WTC11 (cell line): Measurements from ENCODE around the gene EIF3L. TPM values are rescaled to one million over a fixed set of nuclear protein-coding genes. Genes with fewer than 3 reads are reported as not detected.

Experiments
- ATAC-seq: fragments of 200-7000 bp; cut with Tn5 transposase; 2 replicates; pipeline ENCODE4 v1.10.0; 2021; ENCODE audit warnings: mild to moderate bottlenecking, moderate library complexity
- CTCF ChIA-PET: fragments of 300-600 bp; sonication (Branson Sonifier 250); formaldehyde crosslinking; loops from one replicate; lab custom pipeline; 2021; ENCODE audit warnings: antibody characterized with exemption; lab: Charles Lee
- POLR2A ChIA-PET: fragments of 350-600 bp; sonication (Branson Sonifier 250); formaldehyde crosslinking; loops from one replicate; lab custom pipeline; 2021; ENCODE audit warnings: antibody characterized with exemption; lab: Charles Lee
- DNase-seq: peaks from one replicate; pipeline ENCODE4 v3.0.0; 2021; ENCODE audit warnings: low spot score
- H3K27ac Mint-ChIP-seq: 2 replicates; pipeline ENCODE4 v1.8.0; 2021; ENCODE audit warnings: mixed read lengths
- H3K27me3 Mint-ChIP-seq: 2 replicates; pipeline ENCODE4 v1.8.0; 2021; ENCODE audit warnings: low read depth, mild to moderate bottlenecking, moderate library complexity, mixed read lengths
- H3K36me3 Mint-ChIP-seq: 2 replicates; pipeline ENCODE4 v1.8.0; 2021; ENCODE audit warnings: mixed read lengths
- H3K4me1 Mint-ChIP-seq: 2 replicates; pipeline ENCODE4 v1.8.0; 2022; ENCODE audit warnings: mixed read lengths
- H3K4me3 Mint-ChIP-seq: 2 replicates; pipeline ENCODE4 v1.8.0; 2021; ENCODE audit warnings: mild to moderate bottlenecking, moderate library complexity, mixed read lengths
- H3K9me3 Mint-ChIP-seq: 2 replicates; pipeline ENCODE4 v1.8.0; 2021; ENCODE audit warnings: mixed read lengths
- ATF1 ChIP-seq: sonication (generic); formaldehyde crosslinking; IDR thresholded peaks from 2 replicates; pipeline ENCODE4 v1.8.1; 2023; ENCODE audit warnings: mild to moderate bottlenecking, moderate library complexity, missing genetic modification reagents
- CBFB ChIP-seq: sonication (generic); formaldehyde crosslinking; IDR thresholded peaks from 2 replicates; pipeline ENCODE4 v1.8.1; 2022; ENCODE audit warnings: mild to moderate bottlenecking, low read depth, missing genetic modification reagents
- CREB1 ChIP-seq: sonication (generic); formaldehyde crosslinking; IDR thresholded peaks from 2 replicates; pipeline ENCODE4 v1.8.0; 2023; ENCODE audit warnings: mild to moderate bottlenecking, missing genetic modification reagents
- CTCF ChIP-seq: fragments of 200-600 bp; IDR thresholded peaks from 2 replicates; pipeline ENCODE4 v1.8.0; 2022; ENCODE audit warnings: antibody characterized with exemption
- ETV6 ChIP-seq: sonication (generic); formaldehyde crosslinking; IDR thresholded peaks from 2 replicates; pipeline ENCODE4 v1.8.1; 2022; ENCODE audit warnings: mild to moderate bottlenecking, missing genetic modification reagents
- FOXJ3 ChIP-seq: sonication (generic); formaldehyde crosslinking; IDR thresholded peaks from 2 replicates; pipeline ENCODE4 v1.9.0; 2021; ENCODE audit warnings: missing genetic modification reagents, mild to moderate bottlenecking, borderline replicate concordance
- FOXP1 ChIP-seq: sonication (generic); formaldehyde crosslinking; IDR thresholded peaks from 2 replicates; pipeline ENCODE4 v1.8.0; 2022; ENCODE audit warnings: missing genetic modification reagents, mild to moderate bottlenecking, moderate library complexity, borderline replicate concordance
- GABPB1 ChIP-seq: sonication (generic); formaldehyde crosslinking; IDR thresholded peaks from 2 replicates; pipeline ENCODE4 v1.8.1; 2023; ENCODE audit warnings: mild to moderate bottlenecking, missing genetic modification reagents
- GRHL2 ChIP-seq: fragments of 250-450 bp; sonication (Bioruptor Pico); IDR thresholded peaks from 2 replicates; pipeline ENCODE4 v1.8.0; 2022; ENCODE audit warnings: mild to moderate bottlenecking, moderate library complexity; ENCODE audit not compliant: insufficient replicate concordance, severe bottlenecking
- HMGA2 ChIP-seq: fragments of 250-450 bp; sonication (Bioruptor Pico); IDR thresholded peaks from 2 replicates; pipeline ENCODE4 v1.4.0; 2021; ENCODE audit warnings: mild to moderate bottlenecking, moderate library complexity
- MXD4 ChIP-seq: fragments of 250-450 bp; sonication (Bioruptor Pico); IDR thresholded peaks from 2 replicates; pipeline ENCODE4 v1.8.0; 2021; ENCODE audit warnings: mild to moderate bottlenecking, moderate library complexity, borderline replicate concordance
- NFE2L1 ChIP-seq: sonication (generic); formaldehyde crosslinking; IDR thresholded peaks from 2 replicates; pipeline ENCODE4 v1.8.1; 2023; ENCODE audit warnings: missing genetic modification reagents
- NR2C2 ChIP-seq: sonication (generic); formaldehyde crosslinking; IDR thresholded peaks from 2 replicates; pipeline ENCODE4 v1.8.0; 2022; ENCODE audit warnings: mild to moderate bottlenecking, missing genetic modification reagents
- SOX15 ChIP-seq: fragments of 250-450 bp; sonication (Bioruptor Pico); IDR thresholded peaks from 2 replicates; pipeline ENCODE4 v1.9.0; 2021; ENCODE audit warnings: mild to moderate bottlenecking
- TEAD1 ChIP-seq: sonication (generic); formaldehyde crosslinking; IDR thresholded peaks from 2 replicates; pipeline ENCODE4 v1.8.0; 2022; ENCODE audit warnings: mild to moderate bottlenecking, missing genetic modification reagents
- ZBTB21 ChIP-seq: sonication (generic); formaldehyde crosslinking; IDR thresholded peaks from 2 replicates; pipeline ENCODE4 v1.8.1; 2023; ENCODE audit warnings: mild to moderate bottlenecking, missing genetic modification reagents, borderline replicate concordance
- ZBTB43 ChIP-seq: sonication (generic); formaldehyde crosslinking; IDR thresholded peaks from 2 replicates; pipeline ENCODE4 v1.8.1; 2023; ENCODE audit warnings: mild to moderate bottlenecking, missing genetic modification reagents
- ZNF219 ChIP-seq: sonication (generic); formaldehyde crosslinking; IDR thresholded peaks from 2 replicates; pipeline ENCODE4 v1.8.0; 2023; ENCODE audit warnings: missing genetic modification reagents, mild to moderate bottlenecking, borderline replicate concordance
- ZNF396 ChIP-seq: fragments of 250-450 bp; sonication (Bioruptor Pico); IDR thresholded peaks from 2 replicates; pipeline ENCODE4 v1.8.0; 2021; ENCODE audit warnings: mild to moderate bottlenecking, moderate library complexity, borderline replicate concordance
- total RNA-seq: library from RNA; stranded (reverse); gene quantifications from 3 replicates; pipeline ENCODE4 v1.2.3, GENCODE V29; 2021
- TF ChIP-seq, protein P1 (sequence below): sonication (generic); formaldehyde crosslinking; IDR thresholded peaks from 2 replicates; pipeline ENCODE4 v1.8.0; 2022; ENCODE audit warnings: mild to moderate bottlenecking, missing genetic modification reagents

The EIF3L gene
- total RNA-seq, 1 experiment from 2014 or later: 611 TPM

GRCh38 chr22:37896939-37897338 is 47.7 kb downstream of the EIF3L start:
- Mint-ChIP-seq H3K4me3 (no peak overlapping the region), H3K27ac (peak overlapping the region; percentile 94), H3K9me3 (no peaks in the 10 kb centered on the region), H3K36me3 (no peaks in the 10 kb centered on the region; the same call in 1 of the 2 replicates), H3K27me3 (no peaks in the 10 kb centered on the region), H3K4me1 (peaks cover 51% of the 10 kb centered on the region)
- ChIA-PET POLR2A (interaction anchor here (0.6 to 1.5 kb wide), 2 partner anchors 9 to 24 kb away, joined by 3 to 10 read pairs; partner anchors contain the start of gene MICALL1), CTCF (interaction anchor here (0.8 to 5.7 kb wide), 9 partner anchors 9 to 86 kb away, joined by 4 to 47 read pairs (median 12); partner anchors contain the start of gene MICALL1)
- ATAC-seq (no peak), DNase-seq (no peak)
- TF ChIP-seq ETV6 (CRISPR knock-in tag) (no peak), GRHL2 (CRISPR knock-in tag) (no peak), SOX15 (CRISPR knock-in tag) (no peak), TEAD1 (CRISPR knock-in tag) (no peak)

DNA sequence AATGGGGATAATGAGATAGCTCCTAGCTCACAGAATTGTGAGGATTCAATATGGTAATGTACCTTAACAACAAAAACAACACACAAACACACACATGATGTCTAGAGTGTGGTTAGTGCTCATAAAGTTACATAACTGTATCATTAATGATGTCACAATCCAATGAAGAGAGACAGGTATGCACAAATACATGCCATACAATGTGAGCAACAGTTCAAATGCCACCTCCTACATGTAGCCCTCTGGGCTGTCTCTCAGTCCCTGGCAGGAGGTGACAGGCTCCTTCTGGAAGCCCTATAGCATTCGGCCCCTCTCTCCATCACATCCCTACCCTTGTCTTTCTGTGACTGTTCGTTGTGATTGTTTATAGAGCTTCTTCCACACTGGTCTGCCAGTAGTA is 48.6 kb downstream of the EIF3L start:
- H3K9me3 Mint-ChIP-seq: no peaks in the 10 kb centered on the region
- H3K4me3 Mint-ChIP-seq: no peak overlapping the region
- H3K36me3 Mint-ChIP-seq: no peaks in the 10 kb centered on the region; the same call in 1 of the 2 replicates
- ChIA-PET CTCF (interaction anchor here (0.6 to 5.7 kb wide), 12 partner anchors 8 to 580 kb away, joined by 3 to 47 read pairs (median 6); partner anchors contain the start of gene MICALL1), POLR2A (interaction anchor here (0.6 to 1.5 kb wide), 2 partner anchors 8 to 49 kb away, joined by 3 to 10 read pairs; partner anchors contain the start of gene MICALL1)
- TF ChIP-seq FOXP1 (CRISPR knock-in tag) (no peak), NFE2L1 (CRISPR knock-in tag) (no peak), MXD4 (CRISPR knock-in tag) (no peak), GABPB1 (CRISPR knock-in tag) (no peak), NR2C2 (CRISPR knock-in tag) (no peak), CREB1 (CRISPR knock-in tag) (no peak), ZBTB43 (CRISPR knock-in tag) (no peak), HMGA2 (CRISPR knock-in tag) (no peak), ZBTB21 (CRISPR knock-in tag) (no peak), ZNF219 (no peak)
- TF ChIP-seq, protein P1, sequence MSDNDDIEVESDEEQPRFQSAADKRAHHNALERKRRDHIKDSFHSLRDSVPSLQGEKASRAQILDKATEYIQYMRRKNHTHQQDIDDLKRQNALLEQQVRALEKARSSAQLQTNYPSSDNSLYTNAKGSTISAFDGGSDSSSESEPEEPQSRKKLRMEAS: no peak
- DNase-seq (no peak), ATAC-seq (no peak)
- H3K4me1 Mint-ChIP-seq: peaks cover 50% of the 10 kb centered on the region
- peak overlapping the region; percentile 89 for H3K27ac Mint-ChIP-seq
- H3K27me3 Mint-ChIP-seq: no peaks in the 10 kb centered on the region

- CTCF ChIA-PET: interaction anchor here (0.5 to 5.7 kb wide), 8 partner anchors 12 to 581 kb away, joined by 3 to 47 read pairs (median 5); no protein-coding TSS in a partner anchor
- DNase-seq (peak; percentile 43), ATAC-seq (peak; percentile 58)
- Mint-ChIP-seq H3K9me3 (no peaks in the 10 kb centered on the region), H3K27me3 (no peaks in the 10 kb centered on the region), H3K36me3 (no peaks in the 10 kb centered on the region), H3K4me1 (peaks cover 42% of the 10 kb centered on the region), H3K4me3 (no peak overlapping the region), H3K27ac (peak overlapping the region; percentile 89)
- POLR2A ChIA-PET: interaction anchor here (0.6 kb wide), 1 partner anchor 48 kb away, joined by 3 read pairs; no protein-coding TSS in a partner anchor
- TF ChIP-seq ZNF219 (no peak), ZNF396 (CRISPR knock-in tag) (no peak), CTCF (no peak), ATF1 (no peak), FOXJ3 (CRISPR knock-in tag) (no peak), CBFB (CRISPR knock-in tag) (no peak)
- TF ChIP-seq, all 79 proteins: peak for 0
Observed at GRCh38 chr22:37898441-37899181, 49.4 kb downstream of the EIF3L start.
